HG03439 (cell line): ENCODE results near the gene LGALS3BP.

Experiments
- ATAC-seq: cut with Tn5 transposase; IDR thresholded peaks from one replicate; pipeline ENCODE4 v1.9.1; 2021; ENCODE audit warnings: mild to moderate bottlenecking, moderate library complexity; ENCODE audit not compliant: unreplicated experiment

LGALS3BP gene

GRCh38 chr17:78999947-79000395 lies 20.2 kb upstream of the LGALS3BP start:
- no peak for ATAC-seq

GRCh38 chr17:78999056-78999768 lies 19.5 kb upstream of the LGALS3BP start:
- no peak for ATAC-seq

GRCh38 chr17:78998311-78999055 lies 18.8 kb upstream of the LGALS3BP start:
- ATAC-seq, result no peak

GRCh38 chr17:78997881-78998280 lies 18.2 kb upstream of the LGALS3BP start:
- ATAC-seq, result no peak

GRCh38 chr17:78997231-78997741 lies 17.6 kb upstream of the LGALS3BP start:
- ATAC-seq, result no peak

GRCh38 chr17:78996781-78997201 lies 17.1 kb upstream of the LGALS3BP start:
- ATAC-seq, result no peak

- no peak for ATAC-seq
These were observed 16.2 kb upstream of the LGALS3BP start for GRCh38 chr17:78995761-78996451.

GRCh38 chr17:78995022-78995760 lies 15.5 kb upstream of the LGALS3BP start:
- no peak for ATAC-seq

- no peak for ATAC-seq
These were observed 14.4 kb upstream of the LGALS3BP start for GRCh38 chr17:78993981-78994671.

- no peak for ATAC-seq
These were observed 13.7 kb upstream of the LGALS3BP start for GRCh38 chr17:78993241-78993956.

- no peak for ATAC-seq
These were observed 13.0 kb upstream of the LGALS3BP start for GRCh38 chr17:78992542-78993212.

- no peak for ATAC-seq
These were observed 12.3 kb upstream of the LGALS3BP start for GRCh38 chr17:78991906-78992532.

- no peak for ATAC-seq
These were observed 11.5 kb upstream of the LGALS3BP start for GRCh38 chr17:78991017-78991738.

GRCh38 chr17:78990349-78991016 lies 10.8 kb upstream of the LGALS3BP start:
- ATAC-seq, result no peak

- ATAC-seq, result no peak
These were observed 8.4 kb upstream of the LGALS3BP start for GRCh38 chr17:78988152-78988551.

GRCh38 chr17:78986649-78987328 lies 7.1 kb upstream of the LGALS3BP start:
- ATAC-seq, result no peak
